NCI-H146 treated with DMSO at 0.1 percent for 48 hours (cell line): Measurements from ENCODE around the gene CCDC178.

Experiments used
- DNase-seq: peaks from one replicate; lab custom pipeline; 2025; ENCODE audit not compliant: unreplicated experiment; lab: John Stamatoyannopoulos, UW

The CCDC178 gene

GRCh38 chr18:32889615-32890593, 550.6 kb downstream of the CCDC178 start:
- no peak for DNase-seq

GRCh38 chr18:32888306-32888705, 552.2 kb downstream of the CCDC178 start:
- no peak for DNase-seq
